HG03571 (cell line): Measurements from ENCODE around the gene STAG3.
"Not testable (repeated sequence)": the region's sequence is repeated elsewhere in the genome, so short reads cannot be mapped to it uniquely, and the experiment has no call there.

ENCODE experiments used
- ATAC-seq: cut with Tn5 transposase; IDR thresholded peaks from one replicate; pipeline ENCODE4 v1.9.1; 2021; ENCODE audit not compliant: unreplicated experiment

Gene STAG3

GRCh38 chr7:100177045-100178001 lies at the start of gene STAG3, which contains the start of gene GPC2:
TSS of gene STAG3 (plus strand) at chr7:100177918. CDS start at chr7:100180557, 2,639 bp downstream.
TSS of gene GPC2 (minus strand) at chr7:100177381. CDS start at chr7:100177199, 182 bp downstream.
- ATAC-seq, result peak; percentile 81

- no peak for ATAC-seq
These were observed 49.1 kb upstream of the STAG3 start for GRCh38 chr7:100128637-100128963.

GRCh38 chr7:100130220-100130607 lies 47.5 kb upstream of the STAG3 start:
- ATAC-seq, result not testable (repeated sequence)

GRCh38 chr7:100130608-100131453 lies 46.9 kb upstream of the STAG3 start:
- no peak for ATAC-seq

GRCh38 chr7:100132126-100132525 lies 45.6 kb upstream of the STAG3 start:
- ATAC-seq, result no peak

- ATAC-seq, result no peak
These were observed 45.0 kb upstream of the STAG3 start for GRCh38 chr7:100132697-100133151.

GRCh38 chr7:100137851-100138760 lies 39.6 kb upstream of the STAG3 start:
- no peak for ATAC-seq

- no peak for ATAC-seq
These were observed 36.2 kb upstream of the STAG3 start for GRCh38 chr7:100141555-100141949.

- ATAC-seq, result no peak
These were observed 35.3 kb upstream of the STAG3 start for GRCh38 chr7:100142461-100142860.

GRCh38 chr7:100146350-100146749 lies 31.4 kb upstream of the STAG3 start:
- not testable (repeated sequence) for ATAC-seq

- no peak for ATAC-seq
These were observed 30.4 kb upstream of the STAG3 start for GRCh38 chr7:100147278-100147677.

- no peak for ATAC-seq
These were observed 29.5 kb upstream of the STAG3 start for GRCh38 chr7:100148225-100148558.

- ATAC-seq, result peak; percentile 98
These were observed 29.0 kb upstream of the STAG3 start, which contains the start of gene LAMTOR4 for GRCh38 chr7:100148559-100149328. TSS of gene LAMTOR4 (plus strand) at chr7:100148918. CDS start at chr7:100148973, 55 bp downstream.

GRCh38 chr7:100152404-100152803 lies 25.3 kb upstream of the STAG3 start:
- ATAC-seq, result no peak

- ATAC-seq, result no peak
These were observed 24.6 kb upstream of the STAG3 start for GRCh38 chr7:100152937-100153666.

GRCh38 chr7:100153708-100154535 lies 23.8 kb upstream of the STAG3 start:
- ATAC-seq, result no peak

- ATAC-seq, result no peak
These were observed 22.8 kb upstream of the STAG3 start for GRCh38 chr7:100154651-100155491.
